Measurements from ENCODE around the gene DOK6.

- TF ChIP-seq, protein P1, sequence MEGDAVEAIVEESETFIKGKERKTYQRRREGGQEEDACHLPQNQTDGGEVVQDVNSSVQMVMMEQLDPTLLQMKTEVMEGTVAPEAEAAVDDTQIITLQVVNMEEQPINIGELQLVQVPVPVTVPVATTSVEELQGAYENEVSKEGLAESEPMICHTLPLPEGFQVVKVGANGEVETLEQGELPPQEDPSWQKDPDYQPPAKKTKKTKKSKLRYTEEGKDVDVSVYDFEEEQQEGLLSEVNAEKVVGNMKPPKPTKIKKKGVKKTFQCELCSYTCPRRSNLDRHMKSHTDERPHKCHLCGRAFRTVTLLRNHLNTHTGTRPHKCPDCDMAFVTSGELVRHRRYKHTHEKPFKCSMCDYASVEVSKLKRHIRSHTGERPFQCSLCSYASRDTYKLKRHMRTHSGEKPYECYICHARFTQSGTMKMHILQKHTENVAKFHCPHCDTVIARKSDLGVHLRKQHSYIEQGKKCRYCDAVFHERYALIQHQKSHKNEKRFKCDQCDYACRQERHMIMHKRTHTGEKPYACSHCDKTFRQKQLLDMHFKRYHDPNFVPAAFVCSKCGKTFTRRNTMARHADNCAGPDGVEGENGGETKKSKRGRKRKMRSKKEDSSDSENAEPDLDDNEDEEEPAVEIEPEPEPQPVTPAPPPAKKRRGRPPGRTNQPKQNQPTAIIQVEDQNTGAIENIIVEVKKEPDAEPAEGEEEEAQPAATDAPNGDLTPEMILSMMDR (IDR thresholded peaks at IDR 0.05): no peak
- TF ChIP-seq EZH2 (IDR thresholded peaks at IDR 0.05) (no peak), EZH2phosphoT487 (IDR thresholded peaks at IDR 0.05) (no peak)
Measured at GRCh38 chr18:69708844-69709243, 308.2 kb downstream of the DOK6 start.
